Thymus (tissue), 11 donors: ENCODE data around the gene SLC39A1. TPM values are rescaled to one million over a fixed set of nuclear protein-coding genes. Genes with fewer than 3 reads are reported as not detected.

Source experiments
- DNase-seq, 9 donors: peaks; one replicate each; pipeline ENCODE4 v3.0.0-alpha.2; 2013; ENCODE audit warnings: low spot score in 9 of 9, low read depth in 6 of 9, missing footprints in 1 of 9
- H3K27ac ChIP-seq, 2 donors: one replicate each; pipeline ENCODE4 v1.5.1; 2013; ENCODE audit warnings: control low read depth in 1 of 2, low read depth in 1 of 2, low read length in 1 of 2, mild to moderate bottlenecking in 1 of 2, moderate library complexity in 1 of 2
- H3K27me3 ChIP-seq, 2 donors: one replicate each; pipeline ENCODE4 v1.5.1; 2013; ENCODE audit warnings: low read length in 1 of 2; ENCODE audit not compliant: control insufficient read depth in 2 of 2, insufficient read depth in 1 of 2
- H3K36me3 ChIP-seq, 2 donors: one replicate each; pipeline ENCODE4 v1.5.1; 2013; ENCODE audit warnings: low read length in 1 of 2, mild to moderate bottlenecking in 1 of 2, moderate library complexity in 1 of 2; ENCODE audit not compliant: control insufficient read depth in 2 of 2, insufficient read depth in 2 of 2
- H3K4me1 ChIP-seq, 2 donors: one replicate each; pipeline ENCODE4 v1.5.1; 2013; ENCODE audit warnings: low read length in 2 of 2; ENCODE audit not compliant: control insufficient read depth in 2 of 2, insufficient read depth in 2 of 2
- H3K4me3 ChIP-seq, 2 donors: one replicate each; pipeline ENCODE4 v1.5.1; 2013; ENCODE audit warnings: low read length in 2 of 2, control low read depth in 1 of 2, mild to moderate bottlenecking in 1 of 2
- H3K9me3 ChIP-seq, 2 donors: one replicate each; pipeline ENCODE4 v1.5.1; 2013; ENCODE audit warnings: low read length in 1 of 2, mild to moderate bottlenecking in 1 of 2; ENCODE audit not compliant: control insufficient read depth in 2 of 2, insufficient read depth in 1 of 2
- WGBS: extraction: QIAGEN DNeasy Blood & Tissue Kit; methylation state at CpG from one replicate; pipeline ENCODE4 v1.1.7; 2013; 5-methylcytosine and 5-hydroxymethylcytosine counted together
- polyA plus RNA-seq: library from polyadenylated mRNA; stranded (reverse); fragments of 200-250 nt; gene quantifications from one replicate; pipeline ENCODE4 v1.2.3, GENCODE V29; 2013
- total RNA-seq: library from RNA; stranded (reverse); fragments of 120-200 nt; gene quantifications from one replicate; pipeline ENCODE4 v1.2.4, GENCODE V29; 2013
- donor health status: healthy.

The SLC39A1 gene
- total and polyA plus RNA-seq, 2 donors, result 33.8 to 44.9 TPM

GRCh38 chr1:153995202-153995601 lies 31.9 kb upstream of the SLC39A1 start:
- no peak overlapping the region for H3K27ac ChIP-seq
- H3K4me3 ChIP-seq, result no peak overlapping the region
- 98% methylated on average over 3 of the region's 3 CpGs for WGBS
- DNase-seq, result no peak
- peaks cover 2 to 17% of the 10 kb centered on the region in 2 donors for H3K4me1 ChIP-seq
- no peaks in the 10 kb centered on the region for H3K27me3 ChIP-seq
- H3K9me3 ChIP-seq, result no peaks in the 10 kb centered on the region
- H3K36me3 ChIP-seq, result peaks cover 24 to 44% of the 10 kb centered on the region in 2 donors

GRCh38 chr1:153991806-153992205 lies 28.5 kb upstream of the SLC39A1 start:
- DNase-seq, result no peak
- 92% methylated on average over 2 of the region's 2 CpGs for WGBS
- Histone ChIP-seq H3K9me3 (no peaks in the 10 kb centered on the region), H3K36me3 (peaks cover 24 to 44% of the 10 kb centered on the region in 2 donors), H3K27me3 (no peaks in the 10 kb centered on the region), H3K4me3 (peak overlapping the region in 1 of 2 donors; percentile 88), H3K27ac (no peak overlapping the region), H3K4me1 (peaks cover 4 to 23% of the 10 kb centered on the region in 2 donors)

- Histone ChIP-seq H3K27ac (peak overlapping the region; percentile 78 to 90), H3K9me3 (no peaks in the 10 kb centered on the region), H3K4me1 (peaks cover 10 to 29% of the 10 kb centered on the region in 2 donors), H3K36me3 (peaks cover 24 to 42% of the 10 kb centered on the region in 2 donors), H3K27me3 (peaks cover 2 to 3% of the 10 kb centered on the region in 2 donors), H3K4me3 (peak overlapping the region; percentile 80 to 88)
- no peak for DNase-seq
- WGBS, result 23% methylated on average over 9 of the region's 9 CpGs
Measured at GRCh38 chr1:153991151-153991630, 27.9 kb upstream of the SLC39A1 start.

- H3K36me3 ChIP-seq, result peaks cover 24 to 39% of the 10 kb centered on the region in 2 donors
- WGBS, result under 1% methylated on average over 36 of the region's 36 CpGs
- H3K4me1 ChIP-seq, result peaks cover 10 to 34% of the 10 kb centered on the region in 2 donors
- H3K4me3 ChIP-seq, result peak within 1 kb of the TSS; percentile 80 to 88
- peak; percentile 93 to 99 (median 98) for DNase-seq
- H3K27me3 ChIP-seq, result peaks cover 2 to 9% of the 10 kb centered on the region in 2 donors
- H3K9me3 ChIP-seq, result no peaks in the 10 kb centered on the region
- peak within 1 kb of the TSS; percentile 78 to 90 for H3K27ac ChIP-seq
Measured at GRCh38 chr1:153990468-153991150, 27.3 kb upstream of the SLC39A1 start, which contains the start of gene RPS27. Gene RPS27 (plus strand): TSS chr1:153990762. CDS start chr1:153990797, 35 bp downstream.

GRCh38 chr1:153987621-153988020 lies 24.3 kb upstream of the SLC39A1 start:
- Histone ChIP-seq H3K36me3 (peaks cover 5 to 12% of the 10 kb centered on the region in 2 donors), H3K4me1 (peaks cover 10 to 35% of the 10 kb centered on the region in 2 donors), H3K9me3 (no peaks in the 10 kb centered on the region), H3K27ac (no peak overlapping the region), H3K27me3 (peaks cover 2 to 13% of the 10 kb centered on the region in 2 donors), H3K4me3 (no peak overlapping the region)
- no peak for DNase-seq
- 98% methylated on average over 8 of the region's 8 CpGs for WGBS

GRCh38 chr1:153985941-153986761 lies 22.8 kb upstream of the SLC39A1 start, which contains the start of gene RAB13:
Gene RAB13 (minus strand): TSS chr1:153986339. CDS start chr1:153986236, 103 bp downstream.
- peak within 1 kb of the TSS; percentile 69 to 74 for H3K27ac ChIP-seq
- peak within 1 kb of the TSS; percentile 35 to 50 for H3K4me3 ChIP-seq
- WGBS, result 7% methylated on average over 31 of the region's 32 CpGs
- H3K4me1 ChIP-seq, result peaks cover 8 to 23% of the 10 kb centered on the region in 2 donors
- H3K27me3 ChIP-seq, result peaks cover 2 to 13% of the 10 kb centered on the region in 2 donors
- no peaks in the 10 kb centered on the region for H3K9me3 ChIP-seq
- H3K36me3 ChIP-seq, result no peaks in the 10 kb centered on the region
- peak in 1 of 9 donors; percentile 52 for DNase-seq

- WGBS, result 55% methylated on average over 7 of the region's 7 CpGs
- peaks cover 8 to 22% of the 10 kb centered on the region in 2 donors for H3K4me1 ChIP-seq
- H3K27me3 ChIP-seq, result peaks cover 2 to 13% of the 10 kb centered on the region in 2 donors
- no peaks in the 10 kb centered on the region for H3K9me3 ChIP-seq
- peak overlapping the region; percentile 35 to 50 for H3K4me3 ChIP-seq
- peak overlapping the region; percentile 36 to 69 for H3K27ac ChIP-seq
- no peak for DNase-seq
- no peaks in the 10 kb centered on the region for H3K36me3 ChIP-seq
Measured at GRCh38 chr1:153985341-153985912, 22.1 kb upstream of the SLC39A1 start.

GRCh38 chr1:153984123-153984894 lies 21.0 kb upstream of the SLC39A1 start:
- DNase-seq, result no peak
- H3K4me1 ChIP-seq, result peaks cover 8 to 18% of the 10 kb centered on the region in 2 donors

More at GRCh38 chr1:153984123-153984894, 21.0 kb upstream of the SLC39A1 start:
- H3K9me3 ChIP-seq, result no peaks in the 10 kb centered on the region
- no peak overlapping the region for H3K4me3 ChIP-seq
- no peak overlapping the region for H3K27ac ChIP-seq
- no peaks in the 10 kb centered on the region for H3K36me3 ChIP-seq
- WGBS, result 88% methylated on average over 6 of the region's 6 CpGs
- H3K27me3 ChIP-seq, result peaks cover 2 to 13% of the 10 kb centered on the region in 2 donors
